HepG2 (cell line): ENCODE data around the gene HSPA1B. TPM values are rescaled to one million over a fixed set of nuclear protein-coding genes. Genes with fewer than 3 reads are reported as not detected.

Source experiments
- GATAD2A ChIP-seq: IDR thresholded peaks from 2 replicates; pipeline ENCODE4 v1.6.1; 2016
- NR2F1 ChIP-seq, 2 experiments: fragments of 450-650 bp in 1 of 2; formaldehyde crosslinking in 1 of 2; IDR thresholded peaks; 2 replicates each; pipeline versions ENCODE4 v1.5.0 to v1.6.1; 2016 to 2020; ENCODE audit warnings: mild to moderate bottlenecking in 1 of 2, missing compliant biosample characterization in 1 of 2, missing genetic modification reagents in 1 of 2, moderate library complexity in 1 of 2
- PAX8 ChIP-seq: sonication (generic); formaldehyde crosslinking; IDR thresholded peaks from 2 replicates; pipeline ENCODE4 v1.8.0; 2022; ENCODE audit warnings: mild to moderate bottlenecking, missing genetic modification reagents, borderline replicate concordance
- ZBTB7A ChIP-seq: sonication (generic); formaldehyde crosslinking; IDR thresholded peaks from 2 replicates; pipeline ENCODE4 v1.8.0; 2022; ENCODE audit warnings: mild to moderate bottlenecking, missing genetic modification reagents
- ZNF121 ChIP-seq: sonication (generic); formaldehyde crosslinking; IDR thresholded peaks from 2 replicates; pipeline ENCODE4 v1.5.0; 2020; ENCODE audit warnings: mild to moderate bottlenecking, missing genetic modification reagents
- ZNF335 ChIP-seq: sonication (generic); formaldehyde crosslinking; IDR thresholded peaks from 2 replicates; pipeline ENCODE4 v1.4.0; 2020; ENCODE audit warnings: missing genetic modification reagents
- ZNF446 ChIP-seq: sonication (generic); formaldehyde crosslinking; IDR thresholded peaks from 2 replicates; pipeline ENCODE4 v1.5.0; 2020; ENCODE audit warnings: mild to moderate bottlenecking, missing genetic modification reagents
- polyA plus RNA-seq, 8 experiments: library from polyadenylated mRNA; depleted of rRNA in 3 of 8; stranded (reverse) in 7 of 8; unstranded in 1 of 8; fragments of >200 nt; fragmentation: Illumina TruSeq in 4 of 8; extraction: Trizol in 4 of 8; gene quantifications; 2 replicates each; pipeline versions ENCODE4 v1.2.1 to v1.2.3, GENCODE V29; 2011 to 2016; ENCODE audit warnings: low read depth in 4 of 8, missing spikeins in 1 of 8, mixed read lengths in 1 of 8; ENCODE audit not compliant: insufficient read depth in 1 of 8
- total RNA-seq, 5 experiments: library from RNA; depleted of rRNA; stranded (reverse); fragments of >200 nt; fragmentation: Illumina TruSeq; extraction: Trizol; gene quantifications; 2 replicates each; pipeline ENCODE4 v1.2.3, GENCODE V29; 2016; ENCODE audit warnings: low read depth in 1 of 5
- TF ChIP-seq, protein P1 (sequence below): sonication (generic); formaldehyde crosslinking; conservative IDR thresholded peaks from 2 replicates; pipeline ENCODE4 v1.8.0; 2022; ENCODE audit warnings: low read depth, missing genetic modification reagents
- TF ChIP-seq, protein P2 (sequence below): sonication (generic); formaldehyde crosslinking; IDR thresholded peaks from 2 replicates; pipeline ENCODE4 v1.4.0; 2020; ENCODE audit warnings: missing genetic modification reagents, borderline replicate concordance
- TF ChIP-seq, protein P3 (sequence below): sonication (generic); formaldehyde crosslinking; IDR thresholded peaks from 2 replicates; pipeline ENCODE4 v1.5.0; 2020; ENCODE audit warnings: missing genetic modification reagents
- TF ChIP-seq, protein P4 (sequence below): sonication (generic); formaldehyde crosslinking; IDR thresholded peaks from 2 replicates; pipeline ENCODE4 v1.4.0; 2020; ENCODE audit warnings: missing genetic modification reagents
- TF ChIP-seq, protein P5 (sequence below): IDR thresholded peaks from 2 replicates; pipeline ENCODE4 v1.6.1; 2016; ENCODE audit warnings: missing genetic modification reagents, missing compliant biosample characterization
- TF ChIP-seq, protein P6 (sequence below): sonication (generic); formaldehyde crosslinking; IDR thresholded peaks from 2 replicates; pipeline ENCODE4 v1.4.0; 2020; ENCODE audit warnings: missing genetic modification reagents, borderline replicate concordance

The HSPA1B gene
- total and polyA plus RNA-seq, 2 of the 13 experiments (the other 11 are each of a cell fraction or from before 2014, with no cell fraction given) = 26.0 to 186 TPM

DNA sequence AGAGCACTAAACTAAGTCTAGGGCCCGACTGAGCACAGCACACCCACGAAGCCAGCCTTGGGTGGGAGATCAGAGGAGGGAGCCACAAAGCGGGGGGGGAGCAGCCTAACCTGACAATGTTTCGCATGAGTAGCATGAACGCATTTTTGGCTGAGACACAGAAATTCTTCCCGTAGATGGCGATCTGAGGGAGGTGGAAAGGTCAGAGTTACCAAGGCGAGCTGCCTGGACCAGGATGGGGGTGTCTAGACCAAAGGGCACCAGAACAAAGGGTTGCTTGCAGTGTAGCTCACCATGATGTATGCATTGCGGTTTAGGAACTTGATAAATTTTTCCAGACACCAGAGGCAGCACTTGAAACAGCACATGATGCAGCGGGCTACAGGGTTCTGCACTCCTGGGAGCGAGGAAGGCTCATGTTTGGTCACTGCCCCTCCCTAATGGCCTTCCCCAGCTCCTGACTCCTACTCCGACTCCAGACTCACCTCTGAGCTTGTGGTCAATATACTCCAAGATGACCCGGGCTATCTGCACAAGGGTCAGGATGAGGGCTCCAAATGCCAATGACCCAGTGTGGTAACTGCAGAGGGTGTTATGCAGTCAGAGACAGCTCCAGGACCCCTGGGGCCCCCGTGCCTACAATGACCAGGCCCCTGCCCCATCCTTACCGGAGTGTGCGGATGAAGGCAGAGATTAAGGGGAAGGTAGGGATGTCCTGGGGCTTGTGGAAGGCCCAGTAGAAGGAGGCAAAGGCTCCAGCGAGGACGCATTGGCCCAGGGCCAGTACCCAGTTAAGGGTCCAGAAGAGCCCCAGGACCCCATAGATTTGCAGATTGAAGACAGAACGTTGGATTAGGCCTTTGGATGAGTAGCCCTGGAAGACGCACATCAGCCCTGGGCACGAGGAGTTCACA is 37.9 kb downstream of the HSPA1B start (continued):
- TF ChIP-seq, protein P1, sequence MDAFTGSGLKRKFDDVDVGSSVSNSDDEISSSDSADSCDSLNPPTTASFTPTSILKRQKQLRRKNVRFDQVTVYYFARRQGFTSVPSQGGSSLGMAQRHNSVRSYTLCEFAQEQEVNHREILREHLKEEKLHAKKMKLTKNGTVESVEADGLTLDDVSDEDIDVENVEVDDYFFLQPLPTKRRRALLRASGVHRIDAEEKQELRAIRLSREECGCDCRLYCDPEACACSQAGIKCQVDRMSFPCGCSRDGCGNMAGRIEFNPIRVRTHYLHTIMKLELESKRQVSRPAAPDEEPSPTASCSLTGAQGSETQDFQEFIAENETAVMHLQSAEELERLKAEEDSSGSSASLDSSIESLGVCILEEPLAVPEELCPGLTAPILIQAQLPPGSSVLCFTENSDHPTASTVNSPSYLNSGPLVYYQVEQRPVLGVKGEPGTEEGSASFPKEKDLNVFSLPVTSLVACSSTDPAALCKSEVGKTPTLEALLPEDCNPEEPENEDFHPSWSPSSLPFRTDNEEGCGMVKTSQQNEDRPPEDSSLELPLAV (CRISPR knock-in tag) = no peak
- TF ChIP-seq PAX8 (CRISPR knock-in tag) = no peak; the same call in 1 of the 2 replicates
- peak; percentile 95 for TF ChIP-seq NR2F1 (CRISPR knock-in tag; IDR thresholded peaks at IDR 0.05)
- no peak for TF ChIP-seq ZNF446 (CRISPR knock-in tag)
- TF ChIP-seq, protein P2, sequence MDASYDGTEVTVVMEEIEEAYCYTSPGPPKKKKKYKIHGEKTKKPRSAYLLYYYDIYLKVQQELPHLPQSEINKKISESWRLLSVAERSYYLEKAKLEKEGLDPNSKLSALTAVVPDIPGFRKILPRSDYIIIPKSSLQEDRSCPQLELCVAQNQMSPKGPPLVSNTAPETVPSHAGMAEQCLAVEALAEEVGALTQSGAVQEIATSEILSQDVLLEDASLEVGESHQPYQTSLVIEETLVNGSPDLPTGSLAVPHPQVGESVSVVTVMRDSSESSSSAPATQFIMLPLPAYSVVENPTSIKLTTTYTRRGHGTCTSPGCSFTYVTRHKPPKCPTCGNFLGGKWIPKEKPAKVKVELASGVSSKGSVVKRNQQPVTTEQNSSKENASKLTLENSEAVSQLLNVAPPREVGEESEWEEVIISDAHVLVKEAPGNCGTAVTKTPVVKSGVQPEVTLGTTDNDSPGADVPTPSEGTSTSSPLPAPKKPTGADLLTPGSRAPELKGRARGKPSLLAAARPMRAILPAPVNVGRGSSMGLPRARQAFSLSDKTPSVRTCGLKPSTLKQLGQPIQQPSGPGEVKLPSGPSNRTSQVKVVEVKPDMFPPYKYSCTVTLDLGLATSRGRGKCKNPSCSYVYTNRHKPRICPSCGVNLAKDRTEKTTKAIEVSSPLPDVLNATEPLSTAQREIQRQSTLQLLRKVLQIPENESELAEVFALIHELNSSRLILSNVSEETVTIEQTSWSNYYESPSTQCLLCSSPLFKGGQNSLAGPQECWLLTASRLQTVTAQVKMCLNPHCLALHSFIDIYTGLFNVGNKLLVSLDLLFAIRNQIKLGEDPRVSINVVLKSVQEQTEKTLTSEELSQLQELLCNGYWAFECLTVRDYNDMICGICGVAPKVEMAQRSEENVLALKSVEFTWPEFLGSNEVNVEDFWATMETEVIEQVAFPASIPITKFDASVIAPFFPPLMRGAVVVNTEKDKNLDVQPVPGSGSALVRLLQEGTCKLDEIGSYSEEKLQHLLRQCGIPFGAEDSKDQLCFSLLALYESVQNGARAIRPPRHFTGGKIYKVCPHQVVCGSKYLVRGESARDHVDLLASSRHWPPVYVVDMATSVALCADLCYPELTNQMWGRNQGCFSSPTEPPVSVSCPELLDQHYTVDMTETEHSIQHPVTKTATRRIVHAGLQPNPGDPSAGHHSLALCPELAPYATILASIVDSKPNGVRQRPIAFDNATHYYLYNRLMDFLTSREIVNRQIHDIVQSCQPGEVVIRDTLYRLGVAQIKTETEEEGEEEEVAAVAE = 0 out of 2 replicates have a peak, but pooled peaks have one; percentile 22
- TF ChIP-seq, protein P3, sequence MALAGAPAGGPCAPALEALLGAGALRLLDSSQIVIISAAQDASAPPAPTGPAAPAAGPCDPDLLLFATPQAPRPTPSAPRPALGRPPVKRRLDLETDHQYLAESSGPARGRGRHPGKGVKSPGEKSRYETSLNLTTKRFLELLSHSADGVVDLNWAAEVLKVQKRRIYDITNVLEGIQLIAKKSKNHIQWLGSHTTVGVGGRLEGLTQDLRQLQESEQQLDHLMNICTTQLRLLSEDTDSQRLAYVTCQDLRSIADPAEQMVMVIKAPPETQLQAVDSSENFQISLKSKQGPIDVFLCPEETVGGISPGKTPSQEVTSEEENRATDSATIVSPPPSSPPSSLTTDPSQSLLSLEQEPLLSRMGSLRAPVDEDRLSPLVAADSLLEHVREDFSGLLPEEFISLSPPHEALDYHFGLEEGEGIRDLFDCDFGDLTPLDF = no peak
- TF ChIP-seq, protein P4, sequence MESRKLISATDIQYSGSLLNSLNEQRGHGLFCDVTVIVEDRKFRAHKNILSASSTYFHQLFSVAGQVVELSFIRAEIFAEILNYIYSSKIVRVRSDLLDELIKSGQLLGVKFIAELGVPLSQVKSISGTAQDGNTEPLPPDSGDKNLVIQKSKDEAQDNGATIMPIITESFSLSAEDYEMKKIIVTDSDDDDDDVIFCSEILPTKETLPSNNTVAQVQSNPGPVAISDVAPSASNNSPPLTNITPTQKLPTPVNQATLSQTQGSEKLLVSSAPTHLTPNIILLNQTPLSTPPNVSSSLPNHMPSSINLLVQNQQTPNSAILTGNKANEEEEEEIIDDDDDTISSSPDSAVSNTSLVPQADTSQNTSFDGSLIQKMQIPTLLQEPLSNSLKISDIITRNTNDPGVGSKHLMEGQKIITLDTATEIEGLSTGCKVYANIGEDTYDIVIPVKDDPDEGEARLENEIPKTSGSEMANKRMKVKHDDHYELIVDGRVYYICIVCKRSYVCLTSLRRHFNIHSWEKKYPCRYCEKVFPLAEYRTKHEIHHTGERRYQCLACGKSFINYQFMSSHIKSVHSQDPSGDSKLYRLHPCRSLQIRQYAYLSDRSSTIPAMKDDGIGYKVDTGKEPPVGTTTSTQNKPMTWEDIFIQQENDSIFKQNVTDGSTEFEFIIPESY (CRISPR knock-in tag) = peak; percentile 41
- TF ChIP-seq ZNF335 (CRISPR knock-in tag) = peak; percentile 97
- TF ChIP-seq GATAD2A (CRISPR knock-in tag) = peak; percentile 94
- TF ChIP-seq, protein P5, sequence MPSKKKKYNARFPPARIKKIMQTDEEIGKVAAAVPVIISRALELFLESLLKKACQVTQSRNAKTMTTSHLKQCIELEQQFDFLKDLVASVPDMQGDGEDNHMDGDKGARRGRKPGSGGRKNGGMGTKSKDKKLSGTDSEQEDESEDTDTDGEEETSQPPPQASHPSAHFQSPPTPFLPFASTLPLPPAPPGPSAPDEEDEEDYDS (CRISPR knock-in tag) = peak; percentile 56
- TF ChIP-seq, protein P6, sequence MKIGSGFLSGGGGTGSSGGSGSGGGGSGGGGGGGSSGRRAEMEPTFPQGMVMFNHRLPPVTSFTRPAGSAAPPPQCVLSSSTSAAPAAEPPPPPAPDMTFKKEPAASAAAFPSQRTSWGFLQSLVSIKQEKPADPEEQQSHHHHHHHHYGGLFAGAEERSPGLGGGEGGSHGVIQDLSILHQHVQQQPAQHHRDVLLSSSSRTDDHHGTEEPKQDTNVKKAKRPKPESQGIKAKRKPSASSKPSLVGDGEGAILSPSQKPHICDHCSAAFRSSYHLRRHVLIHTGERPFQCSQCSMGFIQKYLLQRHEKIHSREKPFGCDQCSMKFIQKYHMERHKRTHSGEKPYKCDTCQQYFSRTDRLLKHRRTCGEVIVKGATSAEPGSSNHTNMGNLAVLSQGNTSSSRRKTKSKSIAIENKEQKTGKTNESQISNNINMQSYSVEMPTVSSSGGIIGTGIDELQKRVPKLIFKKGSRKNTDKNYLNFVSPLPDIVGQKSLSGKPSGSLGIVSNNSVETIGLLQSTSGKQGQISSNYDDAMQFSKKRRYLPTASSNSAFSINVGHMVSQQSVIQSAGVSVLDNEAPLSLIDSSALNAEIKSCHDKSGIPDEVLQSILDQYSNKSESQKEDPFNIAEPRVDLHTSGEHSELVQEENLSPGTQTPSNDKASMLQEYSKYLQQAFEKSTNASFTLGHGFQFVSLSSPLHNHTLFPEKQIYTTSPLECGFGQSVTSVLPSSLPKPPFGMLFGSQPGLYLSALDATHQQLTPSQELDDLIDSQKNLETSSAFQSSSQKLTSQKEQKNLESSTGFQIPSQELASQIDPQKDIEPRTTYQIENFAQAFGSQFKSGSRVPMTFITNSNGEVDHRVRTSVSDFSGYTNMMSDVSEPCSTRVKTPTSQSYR (CRISPR knock-in tag) = peak; percentile 92
- TF ChIP-seq ZBTB7A = peak; percentile 68
- no peak for TF ChIP-seq ZNF121 (CRISPR knock-in tag)
